ENCODE data around the gene KCNH1. TPM values are rescaled to one million over a fixed set of nuclear protein-coding genes. Genes with fewer than 3 reads are reported as not detected.

Gene KCNH1
- total RNA-seq, 1 donor from 2014 or later = 0.10 TPM

- Mint-ChIP-seq H3K9me3 (ENCODE audit: unreplicated experiment) (no peaks in the 10 kb centered on the region), H3K4me1 (ENCODE audit: unreplicated experiment) (peaks cover 15% of the 10 kb centered on the region), H3K4me3 (ENCODE audit: unreplicated experiment) (no peak overlapping the region), H3K36me3 (ENCODE audit: low read depth, unreplicated experiment) (no peaks in the 10 kb centered on the region), H3K27ac (ENCODE audit: unreplicated experiment) (no peak overlapping the region), H3K27me3 (ENCODE audit: unreplicated experiment) (no peaks in the 10 kb centered on the region)
- no peak for TF ChIP-seq CTCF (IDR thresholded peaks at IDR 0.05; ENCODE audit: unreplicated experiment)
- DNase-seq (ENCODE audit: low spot score) = no peak
Observed at GRCh38 chr1:210709701-210710100, 424.2 kb downstream of the KCNH1 start.

GRCh38 chr1:210707300-210708240 lies 426.4 kb downstream of the KCNH1 start:
- H3K27ac Mint-ChIP-seq (ENCODE audit: unreplicated experiment) = no peak overlapping the region
- H3K4me3 Mint-ChIP-seq (ENCODE audit: unreplicated experiment) = no peak overlapping the region
- no peaks in the 10 kb centered on the region for H3K27me3 Mint-ChIP-seq (ENCODE audit: unreplicated experiment)
- no peaks in the 10 kb centered on the region for H3K9me3 Mint-ChIP-seq (ENCODE audit: unreplicated experiment)
- no peak for DNase-seq (ENCODE audit: low spot score)
- H3K36me3 Mint-ChIP-seq (ENCODE audit: low read depth, unreplicated experiment) = no peaks in the 10 kb centered on the region
- H3K4me1 Mint-ChIP-seq (ENCODE audit: unreplicated experiment) = peaks cover 15% of the 10 kb centered on the region
- TF ChIP-seq CTCF (IDR thresholded peaks at IDR 0.05; ENCODE audit: unreplicated experiment) = no peak

GRCh38 chr1:210706246-210706645 lies 427.7 kb downstream of the KCNH1 start:
- H3K4me1 Mint-ChIP-seq (ENCODE audit: unreplicated experiment) = peaks cover 15% of the 10 kb centered on the region
- no peak overlapping the region for H3K27ac Mint-ChIP-seq (ENCODE audit: unreplicated experiment)
- no peak overlapping the region for H3K4me3 Mint-ChIP-seq (ENCODE audit: unreplicated experiment)
- TF ChIP-seq CTCF (IDR thresholded peaks at IDR 0.05; ENCODE audit: unreplicated experiment) = no peak
- DNase-seq (ENCODE audit: low spot score) = no peak
- no peaks in the 10 kb centered on the region for H3K27me3 Mint-ChIP-seq (ENCODE audit: unreplicated experiment)
- H3K9me3 Mint-ChIP-seq (ENCODE audit: unreplicated experiment) = no peaks in the 10 kb centered on the region
- H3K36me3 Mint-ChIP-seq (ENCODE audit: low read depth, unreplicated experiment) = no peaks in the 10 kb centered on the region

GRCh38 chr1:210705086-210705485 lies 428.9 kb downstream of the KCNH1 start:
- Mint-ChIP-seq H3K27ac (ENCODE audit: unreplicated experiment) (no peak overlapping the region), H3K4me1 (ENCODE audit: unreplicated experiment) (peaks cover 15% of the 10 kb centered on the region), H3K36me3 (ENCODE audit: low read depth, unreplicated experiment) (no peaks in the 10 kb centered on the region), H3K4me3 (ENCODE audit: unreplicated experiment) (no peak overlapping the region), H3K9me3 (ENCODE audit: unreplicated experiment) (no peaks in the 10 kb centered on the region), H3K27me3 (ENCODE audit: unreplicated experiment) (no peaks in the 10 kb centered on the region)
- TF ChIP-seq CTCF (IDR thresholded peaks at IDR 0.05; ENCODE audit: unreplicated experiment) = no peak
- DNase-seq (ENCODE audit: low spot score) = no peak

GRCh38 chr1:210703593-210703992 lies 430.4 kb downstream of the KCNH1 start:
- Mint-ChIP-seq H3K4me3 (ENCODE audit: unreplicated experiment) (no peak overlapping the region), H3K27me3 (ENCODE audit: unreplicated experiment) (no peaks in the 10 kb centered on the region), H3K27ac (ENCODE audit: unreplicated experiment) (no peak overlapping the region), H3K9me3 (ENCODE audit: unreplicated experiment) (no peaks in the 10 kb centered on the region), H3K36me3 (ENCODE audit: low read depth, unreplicated experiment) (no peaks in the 10 kb centered on the region), H3K4me1 (ENCODE audit: unreplicated experiment) (peaks cover 15% of the 10 kb centered on the region)
- no peak for DNase-seq (ENCODE audit: low spot score)
- no peak for TF ChIP-seq CTCF (IDR thresholded peaks at IDR 0.05; ENCODE audit: unreplicated experiment)

All from endothelial cell (in vitro differentiated cells).